Airway epithelial cell (primary cell): ENCODE results near the gene AMBN. TPM values are rescaled to one million over a fixed set of nuclear protein-coding genes. Genes with fewer than 3 reads are reported as not detected.

Source experiments
- total RNA-seq: library from RNA; depleted of rRNA; stranded (reverse); fragments of >200 nt; gene quantifications from 2 replicates; pipeline ENCODE4 v1.2.3, GENCODE V29; 2015

The AMBN gene, protein sequence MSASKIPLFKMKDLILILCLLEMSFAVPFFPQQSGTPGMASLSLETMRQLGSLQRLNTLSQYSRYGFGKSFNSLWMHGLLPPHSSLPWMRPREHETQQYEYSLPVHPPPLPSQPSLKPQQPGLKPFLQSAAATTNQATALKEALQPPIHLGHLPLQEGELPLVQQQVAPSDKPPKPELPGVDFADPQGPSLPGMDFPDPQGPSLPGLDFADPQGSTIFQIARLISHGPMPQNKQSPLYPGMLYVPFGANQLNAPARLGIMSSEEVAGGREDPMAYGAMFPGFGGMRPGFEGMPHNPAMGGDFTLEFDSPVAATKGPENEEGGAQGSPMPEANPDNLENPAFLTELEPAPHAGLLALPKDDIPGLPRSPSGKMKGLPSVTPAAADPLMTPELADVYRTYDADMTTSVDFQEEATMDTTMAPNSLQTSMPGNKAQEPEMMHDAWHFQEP
- not detected in 2 replicates for total RNA-seq

DNA sequence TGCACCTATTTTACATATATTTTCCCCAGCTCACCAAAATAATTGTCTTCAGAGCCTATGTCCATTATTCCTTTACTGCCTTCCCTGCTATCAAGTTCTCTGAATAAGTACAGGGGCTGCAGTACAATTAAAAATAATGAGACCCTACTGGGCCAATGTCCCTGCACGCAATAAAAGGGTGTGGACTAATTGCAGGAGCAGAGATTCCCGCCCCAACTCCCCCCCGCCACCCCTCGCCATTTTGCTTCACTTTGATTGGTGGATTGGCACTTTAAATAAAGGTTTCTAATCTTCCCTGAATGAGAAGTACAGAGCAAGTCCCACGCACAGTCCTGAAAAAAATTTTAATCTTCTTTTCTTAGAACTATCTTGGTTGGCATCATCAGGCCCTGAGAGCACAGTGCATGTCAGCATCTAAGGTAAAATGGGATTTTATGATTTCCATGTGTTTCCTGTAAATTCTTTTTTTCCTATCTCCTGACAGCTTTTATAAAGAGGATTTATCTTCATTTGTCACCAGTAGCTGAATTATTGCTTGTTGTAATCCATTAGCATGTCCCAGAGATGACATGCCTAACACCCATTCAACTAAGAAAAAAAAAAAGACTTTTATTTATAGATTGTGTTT is at the start of gene AMBN:
Gene AMBN, plus strand, starts transcription at position 302 of the 628 bp plus-strand sequence. Its CDS starts 103 bp downstream, at position 405.

DNA sequence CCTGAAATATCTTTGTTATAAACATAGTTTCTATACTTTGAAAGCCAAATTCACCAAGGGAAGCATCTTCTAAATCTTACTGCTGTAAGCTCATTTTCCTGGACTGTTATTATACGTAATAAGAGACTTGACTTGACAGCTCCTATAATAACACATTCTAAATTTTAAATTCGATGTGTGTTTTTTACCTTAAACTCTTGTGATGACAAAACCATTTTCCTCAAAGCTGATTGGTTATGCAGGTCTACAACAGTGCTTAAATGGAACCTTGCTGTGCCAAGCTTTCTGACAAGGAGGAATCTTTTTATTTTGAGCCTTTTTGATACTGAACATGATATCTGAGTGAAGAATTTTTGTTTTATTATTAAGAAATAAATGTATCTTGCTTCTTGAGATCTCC is 36.4 kb downstream of the AMBN start, which contains the start of gene ENAM:
Gene ENAM, plus strand, starts transcription at position 301 of the 400 bp plus-strand sequence. CDS start 757 bp downstream, outside the sequence.

Other genes with a start within 250 kb of the AMBN start
- gene SMR3A, start 231.5 kb upstream of the AMBN start, total RNA-seq: not detected in 2 replicates
- gene SMR3B, start 209.1 kb upstream of the AMBN start, total RNA-seq: not detected in 2 replicates
- not detected in 2 replicates for gene OPRPN, start 194.3 kb upstream of the AMBN start, total RNA-seq
- gene MUC7, start 120.1 kb upstream of the AMBN start, total RNA-seq: not detected in 2 replicates
- 0.21 TPM in 1 of 2 replicates, not detected in the other for gene AMTN, start 73.7 kb upstream of the AMBN start, total RNA-seq
- gene ENAM, start 36.5 kb downstream of the AMBN start, total RNA-seq: not detected in 2 replicates
- not detected in 2 replicates for gene JCHAIN, start 74.3 kb downstream of the AMBN start, total RNA-seq
- 26.8 and 27.4 TPM in 2 replicates for gene UTP3, start 96.3 kb downstream of the AMBN start, total RNA-seq
- gene RUFY3, start 129.7 kb downstream of the AMBN start, total RNA-seq: 20.3 and 22.1 TPM in 2 replicates
- gene GRSF1, start 247.6 kb downstream of the AMBN start, total RNA-seq: 84.9 and 106 TPM in 2 replicates